GM23338 (cell line): ENCODE data around the gene USP35. TPM values are rescaled to one million over a fixed set of nuclear protein-coding genes. Genes with fewer than 3 reads are reported as not detected.

Experiments
- ATAC-seq: fragments of 200-7000 bp; cut with Tn5 transposase; 3 replicates; pipeline ENCODE4 v1.9.1; 2020
- DNase-seq: peaks from one replicate; pipeline ENCODE4 v3.0.0-alpha.2; 2015; ENCODE audit warnings: low spot score
- H2AFZ ChIP-seq: fragments of 200-600 bp; sonication (generic); 2 replicates; pipeline ENCODE4 v1.8.0; 2016; ENCODE audit warnings: antibody characterized with exemption, mild to moderate bottlenecking, moderate library complexity
- H3F3A ChIP-seq: fragments of 200-600 bp; sonication (generic); replicated peaks from 2 replicates; pipeline ENCODE4 v1.8.0; 2017; ENCODE audit warnings: antibody characterized with exemption, mixed run types, low read depth
- H3K27ac ChIP-seq: fragments of 200-600 bp; sonication (generic); 2 replicates; pipeline ENCODE4 v1.6.1; 2016; ENCODE audit warnings: low read depth
- H3K27me3 ChIP-seq: fragments of 200-600 bp; sonication (generic); 2 replicates; pipeline ENCODE4 v1.8.0; 2016; ENCODE audit warnings: mild to moderate bottlenecking, mixed run types, moderate library complexity; ENCODE audit not compliant: insufficient read depth
- H3K36me3 ChIP-seq: fragments of 200-600 bp; sonication (generic); 2 replicates; pipeline ENCODE4 v1.8.0; 2016; ENCODE audit warnings: mild to moderate bottlenecking; ENCODE audit not compliant: insufficient read depth
- H3K4me1 ChIP-seq: fragments of 200-600 bp; sonication (generic); 2 replicates; pipeline ENCODE4 v1.8.0; 2016; ENCODE audit warnings: mild to moderate bottlenecking, moderate library complexity; ENCODE audit not compliant: insufficient read depth
- H3K4me2 ChIP-seq: fragments of 200-600 bp; sonication (generic); 2 replicates; pipeline ENCODE4 v1.7.1; 2017; ENCODE audit warnings: mixed run types
- H3K4me3 ChIP-seq: fragments of 200-600 bp; sonication (generic); 2 replicates; pipeline ENCODE4 v1.6.1; 2016; ENCODE audit warnings: mixed run types
- H3K79me2 ChIP-seq: fragments of 200-600 bp; sonication (generic); replicated peaks from 2 replicates; pipeline ENCODE4 v1.8.0; 2017; ENCODE audit warnings: mild to moderate bottlenecking; ENCODE audit not compliant: insufficient read depth
- H3K9me2 ChIP-seq: fragments of 200-600 bp; sonication (generic); 2 replicates; pipeline ENCODE4 v1.8.0; 2017; ENCODE audit not compliant: insufficient read depth
- H4K20me1 ChIP-seq: fragments of 200-600 bp; sonication (generic); replicated peaks from 2 replicates; pipeline ENCODE4 v1.8.0; 2017; ENCODE audit warnings: mild to moderate bottlenecking; ENCODE audit not compliant: insufficient read depth
- H3K27ac Mint-ChIP-seq: 2 replicates; pipeline ENCODE4 v1.8.0; 2020; ENCODE audit warnings: inconsistent platforms, mild to moderate bottlenecking, moderate library complexity, mixed read lengths
- H3K27me3 Mint-ChIP-seq: 3 replicates; pipeline ENCODE4 v1.8.0; 2022; ENCODE audit warnings: low read depth, mild to moderate bottlenecking, moderate library complexity, mixed read lengths, inconsistent platforms; ENCODE audit not compliant: insufficient read depth, poor library complexity
- H3K36me3 Mint-ChIP-seq: 3 replicates; pipeline ENCODE4 v1.8.0; 2021; ENCODE audit warnings: low read depth, mild to moderate bottlenecking, inconsistent platforms, moderate library complexity, mixed read lengths
- H3K4me1 Mint-ChIP-seq: 3 replicates; pipeline ENCODE4 v1.8.0; 2020; ENCODE audit warnings: mild to moderate bottlenecking, inconsistent platforms, mixed read lengths
- H3K4me3 Mint-ChIP-seq: 3 replicates; pipeline ENCODE4 v1.8.0; 2021; ENCODE audit warnings: moderate library complexity, mild to moderate bottlenecking, inconsistent platforms, mixed read lengths
- H3K9me3 Mint-ChIP-seq: 3 replicates; pipeline ENCODE4 v1.8.0; 2020; ENCODE audit warnings: moderate library complexity, mild to moderate bottlenecking, inconsistent platforms, mixed read lengths
- CREB1 ChIP-seq: fragments of 250-450 bp; sonication (Bioruptor Pico); IDR thresholded peaks from 2 replicates; pipeline ENCODE4 v1.5.0; 2020; ENCODE audit warnings: low read depth, mild to moderate bottlenecking, moderate library complexity
- EZH2 ChIP-seq: fragments of 200-600 bp; sonication (generic); IDR thresholded peaks from one replicate; pipeline ENCODE4 v1.8.0; 2017; ENCODE audit warnings: antibody characterized with exemption, mild to moderate bottlenecking, low read depth; ENCODE audit not compliant: unreplicated experiment
- EZH2phosphoT487 ChIP-seq: fragments of 200-600 bp; sonication (generic); IDR thresholded peaks from one replicate; pipeline ENCODE4 v1.8.1; 2018; ENCODE audit warnings: antibody characterized with exemption; ENCODE audit not compliant: unreplicated experiment
- JUNB ChIP-seq: IDR thresholded peaks from one replicate; pipeline ENCODE4 v1.6.1; 2016; ENCODE audit warnings: antibody characterized with exemption; ENCODE audit not compliant: unreplicated experiment
- NANOG ChIP-seq: IDR thresholded peaks from 2 replicates; pipeline ENCODE4 v1.6.1; 2016; ENCODE audit warnings: antibody characterized with exemption, borderline replicate concordance
- POLR2AphosphoS5 ChIP-seq: IDR thresholded peaks from 2 replicates; pipeline ENCODE4 v1.6.1; 2016; ENCODE audit warnings: antibody characterized with exemption, low read depth
- ZNF331 ChIP-seq: fragments of 250-450 bp; sonication (Bioruptor Pico); IDR thresholded peaks from 2 replicates; pipeline ENCODE4 v1.5.0; 2020; ENCODE audit warnings: low read depth, mild to moderate bottlenecking, moderate library complexity
- polyA plus RNA-seq: library from polyadenylated mRNA; unstranded; fragments of >200 nt; fragmentation: Nextera tagmentation; extraction: Ambion mirVana; gene quantifications from 2 replicates; pipeline ENCODE4 v1.2.1, GENCODE V29; 2016
- total RNA-seq: library from RNA; depleted of rRNA; stranded (reverse); fragments of >200 nt; shearing (Covaris generic); gene quantifications from 2 replicates; pipeline ENCODE4 v1.2.3, GENCODE V29; 2014
- TF ChIP-seq, protein P1 (sequence below): IDR thresholded peaks from one replicate; pipeline ENCODE4 v1.6.1; 2018; ENCODE audit warnings: antibody characterized with exemption; ENCODE audit not compliant: unreplicated experiment

The USP35 gene
- total and polyA plus RNA-seq, 2 experiments from 2014 or later: 2.5 to 10.7 TPM

DNA sequence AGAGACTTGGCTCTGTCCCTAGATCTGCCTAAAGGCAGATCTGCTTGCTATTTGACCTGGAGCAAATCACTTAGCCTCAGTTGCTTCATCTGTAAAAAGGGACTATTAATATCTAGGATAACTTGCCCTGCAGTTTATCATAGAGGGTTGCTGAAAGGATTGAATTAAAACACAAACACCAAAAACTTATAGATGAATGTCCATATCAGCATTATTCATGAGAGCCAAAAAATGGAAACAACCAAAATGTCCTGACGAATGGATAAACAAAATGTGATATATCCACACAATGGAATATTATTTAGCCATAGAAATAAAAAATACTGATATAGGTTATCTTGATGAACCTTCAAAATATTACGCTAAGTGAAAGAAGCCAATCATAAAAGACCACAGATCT lies 67.2 kb downstream of the USP35 start (continued):
- TF ChIP-seq, protein P1, sequence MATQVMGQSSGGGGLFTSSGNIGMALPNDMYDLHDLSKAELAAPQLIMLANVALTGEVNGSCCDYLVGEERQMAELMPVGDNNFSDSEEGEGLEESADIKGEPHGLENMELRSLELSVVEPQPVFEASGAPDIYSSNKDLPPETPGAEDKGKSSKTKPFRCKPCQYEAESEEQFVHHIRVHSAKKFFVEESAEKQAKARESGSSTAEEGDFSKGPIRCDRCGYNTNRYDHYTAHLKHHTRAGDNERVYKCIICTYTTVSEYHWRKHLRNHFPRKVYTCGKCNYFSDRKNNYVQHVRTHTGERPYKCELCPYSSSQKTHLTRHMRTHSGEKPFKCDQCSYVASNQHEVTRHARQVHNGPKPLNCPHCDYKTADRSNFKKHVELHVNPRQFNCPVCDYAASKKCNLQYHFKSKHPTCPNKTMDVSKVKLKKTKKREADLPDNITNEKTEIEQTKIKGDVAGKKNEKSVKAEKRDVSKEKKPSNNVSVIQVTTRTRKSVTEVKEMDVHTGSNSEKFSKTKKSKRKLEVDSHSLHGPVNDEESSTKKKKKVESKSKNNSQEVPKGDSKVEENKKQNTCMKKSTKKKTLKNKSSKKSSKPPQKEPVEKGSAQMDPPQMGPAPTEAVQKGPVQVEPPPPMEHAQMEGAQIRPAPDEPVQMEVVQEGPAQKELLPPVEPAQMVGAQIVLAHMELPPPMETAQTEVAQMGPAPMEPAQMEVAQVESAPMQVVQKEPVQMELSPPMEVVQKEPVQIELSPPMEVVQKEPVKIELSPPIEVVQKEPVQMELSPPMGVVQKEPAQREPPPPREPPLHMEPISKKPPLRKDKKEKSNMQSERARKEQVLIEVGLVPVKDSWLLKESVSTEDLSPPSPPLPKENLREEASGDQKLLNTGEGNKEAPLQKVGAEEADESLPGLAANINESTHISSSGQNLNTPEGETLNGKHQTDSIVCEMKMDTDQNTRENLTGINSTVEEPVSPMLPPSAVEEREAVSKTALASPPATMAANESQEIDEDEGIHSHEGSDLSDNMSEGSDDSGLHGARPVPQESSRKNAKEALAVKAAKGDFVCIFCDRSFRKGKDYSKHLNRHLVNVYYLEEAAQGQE: no peak
- no peak for TF ChIP-seq CREB1 (CRISPR knock-in tag)
- TF ChIP-seq POLR2AphosphoS5: no peak
- TF ChIP-seq EZH2phosphoT487: no peak
- TF ChIP-seq JUNB: no peak

DNA sequence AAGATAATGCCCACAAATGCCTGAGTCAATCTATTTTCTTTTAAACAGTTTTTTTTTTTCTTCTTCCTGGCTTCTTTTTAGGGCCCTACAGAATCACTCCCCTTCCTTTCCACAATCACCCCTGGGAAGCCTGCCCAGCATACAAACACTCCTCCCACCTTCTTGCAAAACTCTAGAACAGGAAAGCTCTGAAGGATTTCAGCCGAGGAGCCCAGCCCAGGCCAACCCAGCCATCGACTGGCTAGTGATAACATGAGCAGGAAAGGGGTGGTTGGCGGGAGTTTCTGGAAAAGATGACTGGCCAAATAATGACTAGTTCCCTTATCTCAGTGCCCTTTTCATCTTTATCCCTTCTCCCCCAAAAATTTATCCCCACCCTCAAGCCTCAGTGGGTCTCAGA lies 68.2 kb downstream of the USP35 start:
- Histone ChIP-seq H3K79me2 (no peaks in the 10 kb centered on the region), H3K4me2 (no peak overlapping the region), H3K4me1 (peaks cover 14% of the 10 kb centered on the region), H3K36me3 (no peaks in the 10 kb centered on the region), H3K9me2 (no peaks in the 10 kb centered on the region), H4K20me1 (no peaks in the 10 kb centered on the region), H2AFZ (no peak overlapping the region), H3K4me3 (no peak overlapping the region), H3K27ac (no peak overlapping the region), H3K27me3 (no peaks in the 10 kb centered on the region), H3F3A (no peaks in the 10 kb centered on the region)
- peaks cover 13% of the 10 kb centered on the region; the same call in 2 of the 3 replicates for H3K4me1 Mint-ChIP-seq
- H3K27ac Mint-ChIP-seq: no peak overlapping the region
- no peaks in the 10 kb centered on the region for H3K27me3 Mint-ChIP-seq
- H3K36me3 Mint-ChIP-seq: no peaks in the 10 kb centered on the region
- no peak overlapping the region for H3K4me3 Mint-ChIP-seq
- no peaks in the 10 kb centered on the region for H3K9me3 Mint-ChIP-seq
- ATAC-seq: peak; percentile 26; the same call in 1 of the 3 replicates
- no peak for DNase-seq
- TF ChIP-seq ZNF331 (CRISPR knock-in tag) (no peak), CREB1 (CRISPR knock-in tag) (no peak), POLR2AphosphoS5 (no peak), NANOG (no peak)

DNA sequence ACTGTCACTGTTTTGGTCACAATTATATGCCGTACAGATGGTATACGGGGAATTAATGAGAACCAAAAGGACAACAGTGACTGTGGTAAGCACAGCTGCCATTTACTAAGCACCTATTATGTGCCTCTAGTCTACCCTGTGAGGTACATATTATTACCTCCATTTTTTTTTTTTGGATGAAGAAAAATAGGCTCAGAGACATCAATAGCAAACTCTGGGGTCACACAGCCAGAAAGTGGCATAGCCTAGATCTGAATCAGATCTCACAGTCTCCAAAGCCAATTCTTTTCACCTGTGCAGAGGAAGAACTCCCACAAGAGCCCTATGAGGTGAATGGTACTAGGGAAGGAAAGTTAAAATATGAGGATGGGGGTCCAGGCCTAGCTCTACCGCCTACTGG lies 68.9 kb downstream of the USP35 start:
- Histone ChIP-seq H2AFZ (no peak overlapping the region), H3K27me3 (no peaks in the 10 kb centered on the region), H3K79me2 (no peaks in the 10 kb centered on the region), H4K20me1 (no peaks in the 10 kb centered on the region), H3F3A (no peaks in the 10 kb centered on the region), H3K4me2 (no peak overlapping the region), H3K4me3 (no peak overlapping the region), H3K4me1 (peaks cover 14% of the 10 kb centered on the region), H3K27ac (no peak overlapping the region), H3K36me3 (no peaks in the 10 kb centered on the region), H3K9me2 (no peaks in the 10 kb centered on the region)
- Mint-ChIP-seq H3K9me3 (no peaks in the 10 kb centered on the region), H3K36me3 (no peaks in the 10 kb centered on the region), H3K4me1 (peaks cover 13% of the 10 kb centered on the region; the same call in 2 of the 3 replicates), H3K27me3 (no peaks in the 10 kb centered on the region), H3K4me3 (no peak overlapping the region), H3K27ac (no peak overlapping the region)
- TF ChIP-seq NANOG: no peak
- TF ChIP-seq EZH2: no peak
- no peak for TF ChIP-seq EZH2phosphoT487
- TF ChIP-seq, protein P1: no peak
- DNase-seq (no peak), ATAC-seq (no peak)
